ENCODE data around the gene PHKG2.
"Not testable (repeated sequence)": the region's sequence is repeated elsewhere in the genome, so short reads cannot be mapped to it uniquely, and the experiment has no call there.

The PHKG2 gene, protein sequence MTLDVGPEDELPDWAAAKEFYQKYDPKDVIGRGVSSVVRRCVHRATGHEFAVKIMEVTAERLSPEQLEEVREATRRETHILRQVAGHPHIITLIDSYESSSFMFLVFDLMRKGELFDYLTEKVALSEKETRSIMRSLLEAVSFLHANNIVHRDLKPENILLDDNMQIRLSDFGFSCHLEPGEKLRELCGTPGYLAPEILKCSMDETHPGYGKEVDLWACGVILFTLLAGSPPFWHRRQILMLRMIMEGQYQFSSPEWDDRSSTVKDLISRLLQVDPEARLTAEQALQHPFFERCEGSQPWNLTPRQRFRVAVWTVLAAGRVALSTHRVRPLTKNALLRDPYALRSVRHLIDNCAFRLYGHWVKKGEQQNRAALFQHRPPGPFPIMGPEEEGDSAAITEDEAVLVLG

DNA sequence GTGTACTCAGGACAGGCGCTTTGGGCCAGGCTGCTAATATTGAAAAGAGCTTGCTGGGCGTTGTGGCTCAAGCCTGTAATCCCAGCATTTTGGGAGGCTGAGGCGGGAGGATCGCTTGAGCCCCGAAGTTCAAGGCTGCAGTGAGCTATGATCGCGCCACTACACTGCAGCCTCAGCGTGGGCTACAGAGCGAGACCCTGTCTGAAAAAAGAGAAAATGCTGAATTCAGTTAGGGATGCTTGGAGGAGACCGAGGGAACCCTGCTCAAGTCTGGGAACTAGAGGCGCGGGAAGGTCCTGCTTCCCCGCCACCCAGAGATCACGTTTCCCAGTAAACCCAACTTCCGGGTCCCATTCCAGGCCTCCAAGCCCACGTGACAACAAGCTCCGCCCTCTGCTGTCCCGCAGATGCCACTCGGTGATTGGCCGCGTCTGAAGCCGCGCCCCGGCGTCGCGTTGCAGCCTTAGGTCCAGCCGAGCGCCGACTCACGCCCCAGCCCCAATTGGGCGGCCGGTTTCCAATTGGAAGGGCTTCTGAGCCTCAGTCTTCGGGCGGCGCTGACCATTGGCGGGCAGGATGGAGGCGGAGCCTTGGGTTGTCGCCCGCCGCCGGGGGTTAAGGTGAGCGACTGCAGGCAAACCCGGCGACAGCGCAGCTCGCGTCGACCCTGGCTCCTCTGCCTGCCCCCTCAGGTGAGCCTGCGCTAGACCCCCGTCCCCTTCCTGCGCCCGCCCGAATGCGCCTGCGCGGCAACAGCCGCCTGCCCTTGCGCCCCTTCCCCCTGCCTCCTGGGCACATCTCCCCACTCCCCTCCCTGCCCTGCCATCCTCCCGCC, at the start of gene PHKG2:
PHKG2 (plus strand) TSS at position 627 of the 835 bp plus-strand sequence. CDS start 396 bp downstream, outside the sequence.
- peak; percentile 91 for FAIRE-seq

DNA sequence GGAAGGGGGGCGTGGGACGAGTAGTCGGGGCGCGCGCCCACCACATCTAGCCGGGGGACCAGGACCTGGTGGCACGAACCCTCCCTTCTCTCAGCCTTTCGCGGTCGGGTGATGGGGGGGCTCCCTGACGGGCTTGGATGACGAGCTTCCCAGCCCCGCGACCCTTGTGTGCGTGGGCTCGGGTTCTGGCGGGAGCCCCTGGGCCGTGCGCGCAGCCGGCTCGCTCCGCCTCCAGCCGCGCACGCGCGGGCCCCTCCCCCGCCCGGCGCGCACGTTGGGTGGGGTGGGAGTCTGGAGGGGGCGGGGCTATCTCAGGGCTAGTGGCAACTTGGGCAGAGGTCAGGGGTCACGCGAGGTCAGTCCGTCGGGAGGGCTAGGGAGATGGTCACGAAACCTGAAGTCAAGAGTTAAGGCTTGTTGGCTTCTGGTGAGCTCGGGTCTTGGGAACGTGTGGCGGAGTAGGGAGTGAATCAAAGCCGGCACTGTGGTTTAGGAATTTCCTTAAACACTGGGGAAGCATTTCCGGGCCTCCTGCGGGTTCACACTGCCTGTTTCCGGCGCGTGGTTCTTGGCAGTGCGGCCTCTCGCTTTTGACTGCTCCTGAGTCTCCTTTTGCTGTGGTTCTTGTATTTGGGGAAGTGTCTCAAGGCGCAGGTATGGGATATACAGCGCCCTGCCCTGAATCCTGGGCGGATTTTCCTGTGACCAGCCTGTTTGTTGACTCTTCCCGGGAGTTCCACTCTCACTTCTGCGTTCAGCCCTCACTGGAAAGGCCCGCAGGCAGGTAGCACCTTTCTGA, 49.2 kb upstream of the PHKG2 start, which contains the start of gene SRCAP:
SRCAP (plus strand) TSS at position 356 of the 799 bp plus-strand sequence. CDS start 1,654 bp downstream, outside the sequence.
- FAIRE-seq, result no peak

DNA sequence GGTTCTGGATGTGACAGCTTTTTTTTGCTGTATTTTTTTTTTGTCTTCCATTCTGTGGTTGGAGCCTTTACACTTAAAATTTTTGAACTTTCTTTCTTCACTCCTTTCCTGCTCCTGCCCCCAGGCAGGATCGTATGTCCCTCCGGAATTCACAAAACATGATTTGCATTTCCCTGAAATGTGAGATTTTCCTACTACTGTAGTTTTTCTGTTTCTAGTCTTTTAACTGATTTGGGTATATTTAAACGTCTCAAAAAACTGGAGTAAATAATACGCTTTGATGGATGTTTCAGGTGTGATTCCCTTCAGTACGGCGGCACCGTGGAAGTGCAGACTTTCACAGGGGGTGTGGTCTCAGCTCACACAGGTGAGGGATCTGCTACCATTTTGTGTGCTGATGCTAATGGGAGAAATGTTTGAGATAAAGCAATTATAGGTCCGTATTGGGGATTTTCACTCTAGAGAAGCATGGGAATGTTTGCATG, 48.6 kb upstream of the PHKG2 start:
- no peak for FAIRE-seq

DNA sequence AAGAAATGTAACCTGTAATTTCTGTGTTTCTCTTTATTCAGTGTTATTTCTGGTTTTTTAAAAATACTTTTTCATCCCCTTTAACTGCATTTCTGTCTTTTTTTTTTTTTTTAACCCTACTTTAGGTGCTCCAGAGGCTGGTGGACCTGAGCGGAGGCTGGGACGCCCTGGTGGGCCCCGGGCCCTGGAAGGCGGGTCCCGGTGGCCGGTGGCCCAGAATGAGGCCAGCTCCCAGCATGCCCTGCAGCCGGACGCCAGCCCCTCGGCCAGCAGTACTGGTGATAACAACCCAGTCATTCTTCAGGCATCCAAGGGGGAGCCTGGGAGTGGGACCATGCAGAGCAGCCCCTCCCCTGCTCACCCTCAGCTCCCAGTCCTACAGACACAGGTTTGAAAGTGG, 47.7 kb upstream of the PHKG2 start:
- FAIRE-seq, result no peak

DNA sequence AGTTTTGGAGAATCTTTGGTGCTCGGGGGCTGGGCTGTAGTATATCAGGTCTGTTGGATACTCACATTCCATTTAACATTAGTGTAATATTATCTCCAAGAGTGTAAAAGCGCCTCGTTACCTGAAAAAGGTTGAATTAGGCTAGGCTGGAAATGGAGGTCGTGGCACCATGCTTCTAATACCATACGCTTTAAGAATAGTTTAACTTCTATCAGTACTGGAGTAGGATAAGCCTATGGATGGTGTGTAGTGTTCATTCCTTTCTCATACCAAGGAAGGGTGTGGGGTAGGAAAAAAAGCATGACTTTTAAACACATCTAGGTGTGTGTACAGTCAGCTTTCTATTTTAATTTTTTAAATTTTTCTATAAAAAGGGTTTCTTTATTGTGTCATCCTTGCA, 47.3 kb upstream of the PHKG2 start:
- FAIRE-seq, result no peak

DNA sequence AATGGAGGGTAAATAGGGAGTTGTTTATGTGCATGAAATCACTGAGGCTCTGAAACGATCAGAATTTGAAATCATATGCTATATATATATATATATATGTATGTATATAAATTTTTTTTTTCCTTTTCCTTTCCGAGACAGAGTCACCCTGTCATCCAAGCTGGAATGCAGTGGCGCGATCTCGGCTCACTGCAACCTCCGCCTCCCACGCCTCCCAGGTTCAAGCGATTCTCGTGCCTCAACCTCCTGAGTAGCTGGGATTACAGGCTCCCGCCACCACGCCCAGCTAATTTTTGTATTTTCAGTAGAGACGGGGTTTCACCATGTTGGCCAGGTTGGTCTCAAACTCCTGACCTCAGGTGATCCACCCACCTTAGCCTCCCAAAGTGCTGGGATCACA, 45.2 kb upstream of the PHKG2 start:
- FAIRE-seq, result not testable (repeated sequence)

DNA sequence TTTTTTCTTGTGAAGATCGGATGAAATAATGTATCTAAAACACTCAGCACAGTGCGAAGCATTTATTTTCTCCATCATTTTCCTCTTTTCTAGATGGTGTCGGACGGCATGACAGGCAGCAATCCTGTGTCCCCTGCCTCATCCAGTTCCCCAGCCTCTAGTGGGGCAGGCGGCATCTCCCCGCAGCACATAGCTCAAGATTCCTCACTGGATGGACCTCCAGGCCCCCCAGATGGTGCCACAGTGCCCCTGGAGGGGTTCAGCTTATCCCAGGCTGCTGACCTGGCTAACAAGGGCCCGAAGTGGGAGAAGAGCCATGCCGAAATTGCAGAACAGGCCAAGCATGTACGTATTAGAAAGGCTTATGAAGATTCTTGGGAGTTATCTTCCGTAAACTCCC, 44.3 kb upstream of the PHKG2 start:
- FAIRE-seq, result no peak

DNA sequence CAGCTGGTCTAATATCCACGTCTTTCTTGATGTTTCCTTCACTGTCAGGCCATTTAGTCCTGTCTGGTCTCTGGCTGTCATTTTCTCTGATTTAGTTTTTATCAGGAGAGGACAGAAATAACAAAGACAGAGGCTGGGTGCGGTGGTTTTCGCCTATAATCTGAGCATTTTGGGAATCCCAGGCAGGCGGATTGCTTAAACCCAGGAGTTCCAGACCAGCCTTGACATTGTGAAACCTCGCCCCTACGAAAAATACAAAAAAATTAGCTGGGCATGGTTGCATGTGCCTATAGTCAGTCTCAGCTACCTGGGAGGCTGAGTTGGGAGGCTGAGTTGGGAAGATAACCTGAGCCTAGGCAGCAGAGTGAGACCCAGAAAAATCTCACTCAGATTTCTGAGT, 42.2 kb upstream of the PHKG2 start:
- no peak for FAIRE-seq

DNA sequence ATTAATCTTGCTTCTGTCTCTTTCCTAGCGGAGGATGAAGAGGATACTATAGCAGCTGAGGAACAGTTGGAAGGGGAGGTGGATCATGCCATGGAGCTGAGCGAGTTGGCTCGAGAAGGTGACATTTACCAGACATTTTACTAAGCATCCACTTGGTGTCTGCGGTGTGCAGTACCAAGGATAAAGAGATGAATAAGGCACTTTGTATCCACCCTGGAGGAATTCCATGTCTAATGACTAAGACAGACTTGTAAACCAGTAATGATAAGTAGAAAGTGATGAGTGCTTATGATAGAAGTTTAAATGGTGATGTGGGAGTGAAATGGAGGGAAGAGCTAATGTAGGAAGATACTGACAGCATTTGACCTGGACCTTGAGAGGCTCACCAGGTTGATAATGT, 37.3 kb upstream of the PHKG2 start:
- FAIRE-seq, result no peak

DNA sequence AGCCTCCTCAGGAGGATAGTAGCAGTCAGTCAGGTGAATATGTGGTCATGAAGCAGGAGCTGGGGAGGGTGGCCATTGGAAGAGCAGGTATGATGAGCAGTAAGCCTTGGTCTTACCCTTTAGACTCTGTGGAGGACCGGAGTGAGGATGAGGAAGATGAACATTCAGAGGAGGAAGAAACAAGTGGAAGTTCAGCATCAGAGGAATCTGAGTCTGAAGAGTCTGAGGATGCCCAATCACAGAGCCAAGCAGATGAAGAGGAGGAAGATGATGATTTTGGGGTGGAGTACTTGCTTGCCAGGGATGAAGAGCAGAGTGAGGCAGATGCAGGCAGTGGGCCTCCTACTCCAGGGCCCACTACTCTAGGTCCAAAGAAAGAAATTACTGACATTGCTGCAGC, 36.5 kb upstream of the PHKG2 start:
- no peak for FAIRE-seq

DNA sequence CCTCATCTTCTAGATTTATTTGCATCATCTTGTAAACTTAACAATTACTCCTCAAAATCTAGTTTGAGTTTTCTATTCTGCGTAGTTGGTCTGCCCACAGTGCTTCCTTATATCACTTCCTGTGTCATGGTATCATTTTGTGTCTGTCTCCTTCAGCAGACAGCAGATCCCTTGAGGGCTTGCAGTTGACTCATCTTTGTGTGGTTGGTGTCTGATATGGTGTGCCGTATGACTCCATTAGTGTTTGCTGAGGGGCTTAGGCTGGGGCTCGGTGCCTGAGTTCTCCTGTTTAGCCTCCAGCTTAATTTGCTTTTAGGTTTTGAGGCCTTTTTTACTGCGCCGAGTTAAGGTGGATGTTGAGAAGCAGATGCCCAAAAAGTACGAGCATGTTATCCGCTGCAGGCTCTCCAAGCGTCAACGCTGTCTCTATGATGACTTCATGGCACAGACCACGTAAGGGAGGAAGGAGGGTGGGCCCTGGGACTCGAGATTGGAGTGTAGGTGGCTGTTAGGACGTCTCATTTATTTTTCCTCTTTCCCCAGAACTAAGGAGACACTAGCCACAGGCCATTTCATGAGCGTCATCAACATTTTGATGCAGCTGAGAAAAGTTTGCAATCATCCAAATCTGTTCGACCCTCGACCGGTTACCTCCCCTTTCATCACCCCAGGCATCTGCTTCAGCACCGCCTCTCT, 32.3 kb upstream of the PHKG2 start:
- no peak for FAIRE-seq

DNA sequence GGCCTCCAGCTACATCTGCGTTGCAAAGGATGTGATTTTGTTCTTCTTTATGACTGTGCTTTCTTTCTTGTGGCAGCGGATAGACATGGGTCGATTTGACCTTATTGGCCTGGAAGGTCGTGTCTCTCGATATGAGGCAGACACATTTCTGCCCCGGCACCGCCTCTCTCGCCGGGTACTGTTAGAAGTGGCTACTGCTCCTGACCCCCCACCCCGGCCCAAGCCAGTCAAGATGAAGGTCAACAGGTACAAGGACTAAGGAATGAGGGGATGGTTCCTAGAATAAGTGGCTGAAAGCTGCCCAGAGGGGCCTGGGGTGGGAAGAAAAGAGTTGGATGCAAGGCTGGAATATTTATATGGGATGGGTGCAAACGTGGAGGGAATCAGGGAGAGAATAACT, 28.1 kb upstream of the PHKG2 start:
- no peak for FAIRE-seq

DNA sequence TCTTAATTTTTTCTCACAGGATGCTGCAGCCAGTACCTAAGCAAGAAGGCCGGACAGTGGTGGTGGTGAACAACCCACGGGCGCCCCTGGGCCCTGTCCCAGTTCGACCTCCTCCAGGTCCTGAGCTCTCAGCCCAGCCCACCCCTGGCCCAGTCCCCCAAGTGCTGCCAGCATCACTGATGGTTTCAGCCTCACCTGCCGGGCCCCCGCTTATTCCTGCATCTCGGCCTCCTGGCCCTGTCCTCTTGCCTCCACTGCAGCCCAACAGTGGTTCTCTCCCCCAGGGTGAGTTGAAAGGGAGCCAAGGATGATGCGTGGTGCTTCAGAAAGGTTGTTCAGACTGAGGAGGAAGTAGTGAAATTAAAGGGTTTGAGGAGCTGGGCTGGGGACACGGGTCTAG, 27.5 kb upstream of the PHKG2 start:
- FAIRE-seq, result no peak

DNA sequence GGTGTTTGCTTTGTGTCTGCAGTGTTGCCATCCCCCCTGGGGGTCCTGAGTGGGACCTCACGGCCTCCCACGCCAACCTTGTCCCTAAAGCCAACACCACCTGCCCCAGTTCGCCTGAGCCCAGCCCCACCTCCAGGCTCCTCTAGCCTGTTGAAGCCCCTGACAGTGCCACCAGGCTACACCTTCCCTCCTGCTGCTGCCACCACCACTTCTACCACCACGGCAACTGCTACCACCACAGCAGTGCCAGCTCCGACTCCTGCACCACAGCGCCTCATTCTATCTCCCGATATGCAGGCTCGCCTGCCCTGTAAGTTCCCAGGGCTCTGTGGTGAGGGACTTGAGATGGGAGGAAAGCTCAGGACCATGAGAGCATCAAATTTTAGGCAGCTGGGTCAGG, 27.1 kb upstream of the PHKG2 start:
- FAIRE-seq, result no peak

DNA sequence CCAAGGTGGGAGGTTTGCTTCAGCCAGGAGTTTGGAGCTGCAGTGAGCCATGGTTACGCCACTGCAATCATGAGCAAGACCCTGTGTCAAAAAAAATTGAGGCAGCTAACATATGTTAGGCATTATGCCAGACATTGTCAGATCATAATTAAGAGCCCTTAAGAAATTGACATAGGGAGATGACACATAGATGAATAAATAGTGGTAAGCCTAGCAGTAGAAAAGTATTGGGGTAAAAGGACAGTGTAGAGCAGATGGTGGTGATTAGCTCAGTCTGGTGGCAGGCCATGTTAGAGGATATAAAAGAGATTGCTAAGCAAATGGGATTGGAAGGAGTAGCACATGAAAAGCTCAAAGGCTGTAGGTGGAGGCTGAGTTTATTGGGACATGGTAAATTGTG, 26.6 kb upstream of the PHKG2 start:
- no peak for FAIRE-seq

DNA sequence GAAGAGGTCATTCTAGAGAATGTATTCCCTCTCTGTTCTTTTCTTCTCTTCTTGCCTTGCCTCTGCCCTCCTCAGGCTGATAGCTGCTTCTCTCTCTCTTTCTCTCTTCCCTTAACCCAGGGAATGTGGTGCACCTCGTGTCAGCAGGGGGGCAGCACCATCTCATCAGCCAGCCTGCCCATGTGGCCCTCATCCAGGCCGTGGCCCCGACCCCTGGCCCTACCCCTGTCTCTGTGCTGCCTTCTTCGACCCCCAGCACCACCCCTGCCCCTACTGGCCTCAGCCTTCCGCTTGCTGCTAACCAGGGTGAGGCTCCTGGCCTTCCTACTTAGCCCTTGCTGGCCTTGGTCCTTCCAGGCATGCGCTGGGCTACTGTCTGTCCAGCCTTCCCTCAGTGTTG, 25.8 kb upstream of the PHKG2 start:
- FAIRE-seq, result no peak

DNA sequence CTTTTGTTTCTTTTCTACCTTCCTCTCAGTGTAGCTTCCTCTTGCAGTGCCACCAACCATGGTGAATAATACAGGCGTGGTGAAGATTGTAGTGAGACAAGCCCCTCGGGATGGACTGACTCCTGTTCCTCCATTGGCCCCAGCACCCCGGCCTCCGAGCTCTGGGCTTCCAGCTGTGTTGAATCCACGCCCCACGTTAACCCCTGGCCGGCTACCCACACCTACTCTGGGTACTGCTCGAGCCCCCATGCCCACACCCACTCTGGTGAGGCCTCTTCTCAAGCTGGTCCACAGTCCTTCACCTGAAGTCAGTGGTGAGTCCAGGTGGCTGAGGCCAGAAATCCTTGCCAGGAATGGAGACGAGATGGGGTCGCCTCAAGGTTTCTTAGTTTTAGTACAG, 25.3 kb upstream of the PHKG2 start:
- no peak for FAIRE-seq

DNA sequence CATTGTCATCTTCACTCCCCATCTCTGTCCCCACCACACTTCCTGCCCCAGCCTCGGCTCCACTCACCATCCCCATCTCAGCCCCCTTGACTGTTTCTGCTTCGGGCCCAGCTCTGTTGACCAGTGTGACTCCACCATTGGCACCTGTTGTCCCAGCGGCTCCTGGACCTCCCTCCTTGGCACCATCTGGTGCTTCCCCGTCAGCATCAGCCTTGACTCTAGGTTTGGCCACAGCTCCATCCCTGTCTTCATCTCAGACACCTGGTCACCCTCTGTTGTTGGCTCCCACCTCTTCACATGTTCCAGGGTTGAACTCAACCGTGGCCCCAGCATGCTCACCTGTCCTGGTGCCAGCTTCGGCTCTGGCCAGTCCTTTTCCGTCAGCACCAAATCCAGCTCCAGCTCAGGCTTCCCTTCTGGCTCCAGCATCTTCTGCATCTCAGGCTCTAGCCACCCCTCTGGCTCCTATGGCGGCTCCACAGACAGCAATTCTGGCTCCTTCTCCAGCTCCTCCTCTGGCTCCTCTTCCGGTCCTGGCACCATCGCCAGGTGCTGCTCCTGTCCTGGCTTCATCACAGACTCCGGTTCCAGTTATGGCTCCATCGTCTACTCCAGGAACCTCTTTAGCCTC, 24.4 kb upstream of the PHKG2 start:
- no peak for FAIRE-seq

DNA sequence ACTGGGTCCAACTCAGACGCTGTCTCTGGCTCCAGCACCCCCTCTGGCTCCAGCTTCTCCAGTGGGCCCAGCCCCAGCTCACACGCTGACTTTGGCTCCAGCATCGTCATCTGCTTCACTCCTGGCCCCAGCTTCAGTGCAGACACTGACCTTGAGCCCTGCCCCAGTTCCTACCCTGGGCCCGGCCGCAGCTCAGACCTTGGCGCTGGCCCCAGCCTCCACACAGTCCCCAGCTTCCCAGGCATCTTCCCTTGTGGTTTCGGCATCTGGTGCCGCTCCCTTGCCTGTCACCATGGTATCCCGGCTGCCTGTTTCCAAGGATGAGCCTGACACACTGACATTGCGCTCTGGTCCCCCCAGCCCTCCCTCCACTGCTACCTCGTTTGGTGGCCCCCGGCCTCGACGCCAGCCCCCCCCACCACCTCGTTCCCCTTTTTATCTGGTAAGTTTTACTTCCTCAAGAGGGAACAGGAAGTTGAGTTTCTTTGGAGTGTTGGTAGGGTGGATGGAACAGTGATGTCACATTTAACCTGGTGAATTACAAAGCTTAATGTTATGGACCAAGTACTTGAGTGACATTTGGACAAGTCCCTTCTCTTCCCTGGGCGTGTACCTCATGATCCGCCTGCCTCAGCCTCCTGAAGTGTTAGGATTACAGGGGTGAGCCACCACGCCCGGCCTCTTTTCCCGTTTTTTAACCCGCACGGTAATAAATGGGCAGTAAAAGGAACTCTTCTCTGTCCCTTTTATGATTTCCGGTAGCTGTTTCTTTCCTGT, 23.4 kb upstream of the PHKG2 start:
- no peak for FAIRE-seq

DNA sequence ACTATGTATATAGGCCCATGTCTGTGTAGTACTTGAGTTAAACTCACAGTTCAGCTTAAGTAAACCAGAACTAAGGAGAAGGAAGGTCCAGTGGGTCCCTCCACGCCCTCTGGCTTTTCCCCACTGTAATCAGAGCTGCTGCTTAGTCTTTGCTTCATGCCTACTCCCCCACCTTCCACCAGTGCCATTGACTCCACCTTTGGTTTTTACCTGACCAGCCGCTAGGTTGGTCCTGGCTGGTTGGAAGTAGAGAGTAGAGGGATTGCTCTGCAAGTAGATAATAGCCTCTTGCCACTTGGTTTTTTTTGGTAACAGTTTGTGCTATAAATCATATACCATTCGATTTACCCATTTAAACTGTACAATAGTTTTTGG, 22.8 kb upstream of the PHKG2 start:
- no peak for FAIRE-seq

DNA sequence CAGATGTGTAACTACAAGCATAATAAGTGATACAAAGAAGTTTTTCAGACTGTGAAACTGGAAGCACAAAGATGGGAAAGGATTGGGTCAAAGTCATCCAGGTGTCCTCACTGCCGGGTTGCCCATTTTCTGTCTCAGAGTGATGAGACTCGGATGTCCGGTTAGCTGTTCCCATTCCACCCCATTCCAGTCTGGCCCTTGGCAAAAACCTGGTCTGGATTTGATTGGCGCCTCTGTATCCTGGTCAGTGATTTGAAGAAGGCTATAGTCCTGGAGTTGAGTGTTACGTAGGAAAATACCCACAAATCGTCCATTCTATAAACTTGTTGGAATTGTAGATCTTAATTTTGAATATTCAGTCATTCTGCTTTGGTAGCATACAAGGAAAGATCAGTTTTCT, 19.9 kb upstream of the PHKG2 start:
- no peak for FAIRE-seq
